Ammon's horn (tissue), 1 donor: ENCODE results near the gene NACAD.
"Not testable (repeated sequence)": the region's sequence is repeated elsewhere in the genome, so short reads cannot be mapped to it uniquely, and the experiment has no call there.

Experiments used
- DNase-seq: peaks from one replicate; pipeline ENCODE4 v3.0.0-alpha.2; 2016; ENCODE audit warnings: low spot score

The NACAD gene

GRCh38 chr7:45117582-45117981, 28.8 kb upstream of the NACAD start:
- no peak for DNase-seq

- DNase-seq = no peak
Observed at GRCh38 chr7:45116048-45116447, 27.3 kb upstream of the NACAD start.

- DNase-seq = no peak
Observed at GRCh38 chr7:45114926-45115325, 26.2 kb upstream of the NACAD start.

GRCh38 chr7:45114257-45114656, 25.5 kb upstream of the NACAD start:
- not testable (repeated sequence) for DNase-seq

- no peak for DNase-seq
Observed at GRCh38 chr7:45112648-45113047, 23.9 kb upstream of the NACAD start.

GRCh38 chr7:45111298-45112223, 22.8 kb upstream of the NACAD start, which contains the start of gene TBRG4:
Gene TBRG4 (minus strand): TSS chr7:45111697. CDS start chr7:45109237, 2,460 bp downstream.
- DNase-seq = peak; percentile 96

- no peak for DNase-seq
Observed at GRCh38 chr7:45108863-45109262, 20.1 kb upstream of the NACAD start.

GRCh38 chr7:45107356-45107755, 18.6 kb upstream of the NACAD start:
- DNase-seq = no peak

- no peak for DNase-seq
Observed at GRCh38 chr7:45106820-45107219, 18.1 kb upstream of the NACAD start.

GRCh38 chr7:45105588-45106188, 16.9 kb upstream of the NACAD start:
- DNase-seq = no peak

- no peak for DNase-seq
Observed at GRCh38 chr7:45104844-45105587, 16.2 kb upstream of the NACAD start.

GRCh38 chr7:45103958-45104843, 15.4 kb upstream of the NACAD start:
- DNase-seq = no peak

- DNase-seq = no peak
Observed at GRCh38 chr7:45102785-45103712, 14.3 kb upstream of the NACAD start.

GRCh38 chr7:45101748-45102147, 13.0 kb upstream of the NACAD start:
- no peak for DNase-seq

- no peak for DNase-seq
Observed at GRCh38 chr7:45100761-45101480, 12.2 kb upstream of the NACAD start.

GRCh38 chr7:45099891-45100760, 11.4 kb upstream of the NACAD start:
- no peak for DNase-seq

- no peak for DNase-seq
Observed at GRCh38 chr7:45098983-45099839, 10.4 kb upstream of the NACAD start.

GRCh38 chr7:45092931-45093235, 4.1 kb upstream of the NACAD start:
- no peak for DNase-seq
